ENCODE results near the gene MUC15. TPM values are rescaled to one million over a fixed set of nuclear protein-coding genes. Genes with fewer than 3 reads are reported as not detected.

Gene MUC15
- total and polyA plus RNA-seq, 2 of the 4 experiments (the other 2 are of a cell fraction) = not detected

DNA sequence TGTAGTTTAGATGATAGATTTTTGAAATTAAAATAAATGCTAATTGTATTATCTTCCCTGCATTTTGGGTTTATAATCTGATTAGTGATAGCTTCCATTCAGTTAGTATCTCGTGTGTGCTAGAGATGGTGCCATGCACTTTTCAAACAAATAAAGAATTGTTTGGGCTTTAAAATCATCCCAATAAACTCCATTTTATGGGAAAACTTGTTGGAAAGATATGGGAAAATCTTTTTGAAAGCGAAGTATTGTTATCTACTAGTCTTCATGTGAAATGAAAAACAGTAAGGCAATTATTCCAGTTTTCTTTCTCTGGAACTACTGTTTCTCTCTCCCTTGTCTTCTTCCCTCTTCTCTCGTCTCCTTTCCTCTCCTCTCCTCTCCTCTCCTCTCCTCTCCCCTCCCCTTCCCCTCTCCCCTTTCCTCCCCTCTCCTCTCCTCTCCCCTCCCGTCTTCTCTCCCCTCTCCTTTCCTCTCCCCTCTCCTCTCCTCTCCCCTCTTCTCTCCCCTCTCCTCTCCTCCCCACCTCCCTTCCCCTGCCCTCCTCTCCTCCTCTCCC, 27.9 kb upstream of the MUC15 start:
- in situ Hi-C loops (cut with MboI; ENCODE audit: low sequenced_read_pairs) = no loop called here
- no peak overlapping the region for H2BK5ac ChIP-seq (ENCODE audit: low read depth, low read length, poor library complexity, severe bottlenecking)
- WGBS, 2 experiments (ENCODE audit: extremely low coverage in 2 of 2, insufficient read length in 1 of 2) = no CpG with 5 or more reads among the region's 4 CpGs

More for the DNA sequence above, 27.9 kb upstream of the MUC15 start:
- Histone ChIP-seq H2AK5ac (ENCODE audit: low read depth, low read length) (no peak overlapping the region), H3K27me3 (ENCODE audit: control insufficient read depth, insufficient read depth, low read length) (no peaks in the 10 kb centered on the region), H3K4ac (ENCODE audit: low read depth, low read length) (no peak overlapping the region), H2AFZ (replicated peaks; ENCODE audit: low read length, poor library complexity) (no peak overlapping the region), H3K79me1 (ENCODE audit: low read depth in 1 of 2, low read length in 2 of 2) (no peaks in the 10 kb centered on the region), H3K27ac (ENCODE audit: insufficient read depth, low read length) (no peak overlapping the region), H4K91ac (ENCODE audit: insufficient read depth, low read depth, low read length) (no peak overlapping the region), H2BK120ac (ENCODE audit: low read depth, low read length) (no peak overlapping the region), H3K4me2 (ENCODE audit: low read depth, low read length) (no peak overlapping the region), H3K9me1 (ENCODE audit: insufficient read depth, low read length) (no peaks in the 10 kb centered on the region), H3K4me1 (ENCODE audit: control insufficient read depth, insufficient read depth, low read length) (no peaks in the 10 kb centered on the region), H3K9me3 (ENCODE audit: control insufficient read depth, insufficient read depth, low read length) (no peaks in the 10 kb centered on the region), H3K9ac (ENCODE audit: low read depth, low read length) (no peak overlapping the region), H3K14ac (replicated peaks; ENCODE audit: low read depth, low read length) (no peak overlapping the region), H2BK15ac (ENCODE audit: low read depth, low read length) (no peak overlapping the region), H4K5ac (ENCODE audit: low read depth, low read length) (no peak overlapping the region), H4K8ac (ENCODE audit: low read depth in 2 of 2, low read length in 2 of 2) (no peak overlapping the region), H3K36me3 (ENCODE audit: control insufficient read depth, insufficient read depth, low read length) (no peaks in the 10 kb centered on the region), H3K56ac (ENCODE audit: extremely low read depth, insufficient read depth, low read length) (no peak overlapping the region), H3K18ac (ENCODE audit: low read depth, low read length) (no peak overlapping the region), H3K23ac (ENCODE audit: low read depth, low read length) (no peak overlapping the region), H2AK9ac (replicated peaks; ENCODE audit: low read depth, low read length, poor library complexity) (no peak overlapping the region), H2BK20ac (ENCODE audit: low read depth, low read length) (no peak overlapping the region), H4K20me1 (ENCODE audit: insufficient read depth, low read length) (no peaks in the 10 kb centered on the region), H3K4me3 (ENCODE audit: insufficient read depth, low read depth, low read length) (no peak overlapping the region)
- no peak for TF ChIP-seq RFX5 (IDR thresholded peaks at IDR 0.05; ENCODE audit: low read depth, low read length)
- TF ChIP-seq, protein P1, sequence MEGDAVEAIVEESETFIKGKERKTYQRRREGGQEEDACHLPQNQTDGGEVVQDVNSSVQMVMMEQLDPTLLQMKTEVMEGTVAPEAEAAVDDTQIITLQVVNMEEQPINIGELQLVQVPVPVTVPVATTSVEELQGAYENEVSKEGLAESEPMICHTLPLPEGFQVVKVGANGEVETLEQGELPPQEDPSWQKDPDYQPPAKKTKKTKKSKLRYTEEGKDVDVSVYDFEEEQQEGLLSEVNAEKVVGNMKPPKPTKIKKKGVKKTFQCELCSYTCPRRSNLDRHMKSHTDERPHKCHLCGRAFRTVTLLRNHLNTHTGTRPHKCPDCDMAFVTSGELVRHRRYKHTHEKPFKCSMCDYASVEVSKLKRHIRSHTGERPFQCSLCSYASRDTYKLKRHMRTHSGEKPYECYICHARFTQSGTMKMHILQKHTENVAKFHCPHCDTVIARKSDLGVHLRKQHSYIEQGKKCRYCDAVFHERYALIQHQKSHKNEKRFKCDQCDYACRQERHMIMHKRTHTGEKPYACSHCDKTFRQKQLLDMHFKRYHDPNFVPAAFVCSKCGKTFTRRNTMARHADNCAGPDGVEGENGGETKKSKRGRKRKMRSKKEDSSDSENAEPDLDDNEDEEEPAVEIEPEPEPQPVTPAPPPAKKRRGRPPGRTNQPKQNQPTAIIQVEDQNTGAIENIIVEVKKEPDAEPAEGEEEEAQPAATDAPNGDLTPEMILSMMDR (conservative IDR thresholded peaks at IDR 0.05; ENCODE audit: low read depth, low read length) = no peak
- ATAC-seq (ENCODE audit: low read depth) = no peak
- dilution Hi-C loops (cut with HindIII; ENCODE audit: low sequenced_read_pairs, unreplicated experiment) = no loop called here
- ChIA-PET CTCF (no interaction called here), POLR2A (ENCODE audit: unreplicated experiment) (no interaction called here)
- intact Hi-C loops (cut with micrococcal nuclease) = no loop called here
- BruUV-seq (replicated peaks) = no TSS peak
- DNase-seq = no peak

Measured in IMR-90 (cell line).